NCI-H2029 (cell line): ENCODE data around the gene MTCH1.

Source experiments
- DNase-seq: peaks from one replicate; lab custom pipeline; 2025; lab: John Stamatoyannopoulos, UW

The MTCH1 gene, protein sequence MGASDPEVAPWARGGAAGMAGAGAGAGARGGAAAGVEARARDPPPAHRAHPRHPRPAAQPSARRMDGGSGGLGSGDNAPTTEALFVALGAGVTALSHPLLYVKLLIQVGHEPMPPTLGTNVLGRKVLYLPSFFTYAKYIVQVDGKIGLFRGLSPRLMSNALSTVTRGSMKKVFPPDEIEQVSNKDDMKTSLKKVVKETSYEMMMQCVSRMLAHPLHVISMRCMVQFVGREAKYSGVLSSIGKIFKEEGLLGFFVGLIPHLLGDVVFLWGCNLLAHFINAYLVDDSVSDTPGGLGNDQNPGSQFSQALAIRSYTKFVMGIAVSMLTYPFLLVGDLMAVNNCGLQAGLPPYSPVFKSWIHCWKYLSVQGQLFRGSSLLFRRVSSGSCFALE

DNA sequence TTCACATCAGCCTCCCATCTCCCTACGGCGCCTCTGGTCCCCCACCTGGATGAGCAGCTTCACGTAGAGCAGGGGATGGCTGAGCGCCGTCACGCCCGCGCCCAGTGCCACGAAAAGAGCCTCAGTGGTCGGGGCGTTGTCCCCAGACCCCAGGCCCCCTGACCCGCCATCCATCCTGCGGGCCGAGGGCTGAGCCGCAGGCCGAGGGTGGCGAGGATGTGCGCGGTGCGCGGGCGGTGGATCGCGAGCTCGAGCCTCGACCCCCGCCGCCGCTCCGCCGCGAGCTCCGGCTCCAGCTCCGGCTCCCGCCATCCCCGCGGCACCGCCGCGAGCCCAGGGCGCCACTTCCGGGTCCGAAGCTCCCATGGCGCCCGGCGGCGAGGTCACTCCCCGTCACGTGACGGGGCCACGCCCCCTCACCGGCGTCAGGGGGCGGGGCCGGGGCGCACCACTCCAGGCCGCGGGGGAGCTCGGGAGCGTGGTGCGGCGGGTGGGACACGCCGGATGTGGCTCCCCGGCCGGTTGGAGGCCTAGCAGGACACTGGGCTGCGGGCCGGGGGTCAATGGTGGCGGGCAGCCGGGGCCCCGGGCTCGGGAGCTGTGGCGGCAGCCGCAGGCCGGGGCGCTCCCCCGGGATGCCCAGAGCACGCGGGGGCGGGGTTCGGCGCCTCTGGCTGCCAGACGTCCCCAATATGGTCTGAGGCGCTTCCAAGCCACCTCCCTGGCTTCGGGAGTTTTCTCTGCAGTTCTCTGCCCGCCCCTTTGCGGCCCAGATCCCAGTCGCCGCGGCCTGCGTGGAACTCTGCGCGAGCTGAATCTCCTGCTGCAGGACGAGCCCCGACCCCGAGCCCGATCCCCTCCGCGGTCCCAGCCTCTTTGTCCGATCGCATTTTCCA lies at the start of gene MTCH1:
TSS of gene MTCH1 (minus strand) at position 389 of the 896 bp plus-strand sequence. CDS start at position 366, 23 bp downstream.
- DNase-seq, result peak; percentile 75

DNA sequence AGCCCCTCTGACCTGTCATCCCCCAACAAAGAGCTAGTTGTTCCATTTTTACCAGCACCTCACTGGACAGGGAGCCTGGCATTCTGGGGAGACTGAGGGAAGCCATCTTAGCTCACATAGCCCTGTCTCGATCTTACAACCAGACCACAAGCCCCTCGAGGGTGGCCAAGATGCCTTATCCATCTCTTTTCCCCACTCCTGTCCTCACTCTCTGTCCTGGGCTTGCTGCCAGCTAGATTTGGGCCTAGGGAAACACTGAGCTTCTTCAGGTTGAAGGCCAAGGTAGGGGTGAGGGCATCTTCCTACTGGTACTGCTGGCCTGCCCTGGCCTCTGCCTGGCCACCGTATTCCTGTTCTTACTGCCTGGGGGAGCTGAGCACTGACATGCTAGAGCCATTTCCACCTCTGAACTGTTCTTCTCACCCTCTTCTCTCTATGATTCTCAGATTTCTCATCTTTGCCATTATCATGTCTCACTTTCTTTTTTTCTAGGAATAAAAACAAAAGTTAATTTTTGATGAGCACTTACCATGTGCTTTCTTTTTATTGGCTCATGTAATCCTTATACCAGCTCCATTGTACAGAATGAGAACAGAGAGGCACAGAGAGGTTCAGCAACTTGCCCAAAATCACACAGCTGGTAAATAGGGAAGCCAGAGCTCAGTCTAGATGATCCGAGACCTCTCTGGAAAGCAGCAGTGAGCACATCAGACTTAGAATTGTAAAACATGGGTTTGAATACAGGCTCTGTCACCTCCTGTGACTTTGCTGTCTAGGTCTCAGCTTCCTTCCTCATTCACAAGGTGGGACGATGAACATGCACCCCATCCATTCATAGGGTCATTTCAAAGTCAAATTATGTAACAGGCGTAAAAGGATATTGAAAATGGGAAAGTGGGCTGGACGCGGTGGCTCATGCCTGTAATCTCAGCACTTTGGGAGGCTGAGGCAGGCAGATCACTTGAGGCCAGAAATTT lies 48.1 kb upstream of the MTCH1 start:
- no peak for DNase-seq

DNA sequence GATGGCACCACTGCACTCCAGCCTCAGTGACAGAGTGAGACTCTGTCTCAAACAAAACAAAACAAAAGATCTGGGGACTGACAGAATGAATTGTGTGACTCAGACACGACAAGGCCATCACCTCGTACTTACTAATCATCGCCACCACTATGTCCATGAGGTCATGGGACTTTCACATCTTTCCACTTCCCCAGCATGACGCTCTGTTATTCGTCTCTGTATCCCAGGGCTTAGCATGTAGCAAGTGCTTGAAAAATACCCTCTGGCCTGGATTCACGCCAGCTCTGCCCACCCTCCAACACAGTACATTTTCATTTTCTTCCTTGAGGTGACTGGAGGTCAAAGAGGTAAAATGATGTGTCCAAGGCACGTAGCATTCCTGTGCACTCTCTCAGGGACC lies 47.3 kb upstream of the MTCH1 start:
- DNase-seq, result no peak

DNA sequence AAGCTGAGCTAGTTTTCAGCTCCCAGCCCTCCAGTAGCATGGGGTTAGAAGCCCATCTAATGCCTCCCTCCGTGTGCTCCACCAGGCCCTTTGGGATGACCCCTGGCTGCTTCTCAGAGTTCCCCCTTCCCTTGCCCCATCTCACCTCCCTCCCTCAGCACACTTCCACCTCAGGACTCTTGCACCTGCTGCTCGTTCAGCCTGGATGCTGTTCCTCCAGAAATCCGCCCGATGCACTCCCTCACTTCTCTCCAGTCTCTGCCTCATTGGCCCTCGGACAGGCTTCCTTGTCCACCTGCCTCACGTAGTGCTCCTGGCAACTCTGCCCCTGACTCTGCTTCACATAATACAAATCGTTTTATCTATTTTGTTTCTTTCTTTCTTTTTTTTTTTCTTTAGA lies 46.2 kb upstream of the MTCH1 start:
- DNase-seq, result no peak

DNA sequence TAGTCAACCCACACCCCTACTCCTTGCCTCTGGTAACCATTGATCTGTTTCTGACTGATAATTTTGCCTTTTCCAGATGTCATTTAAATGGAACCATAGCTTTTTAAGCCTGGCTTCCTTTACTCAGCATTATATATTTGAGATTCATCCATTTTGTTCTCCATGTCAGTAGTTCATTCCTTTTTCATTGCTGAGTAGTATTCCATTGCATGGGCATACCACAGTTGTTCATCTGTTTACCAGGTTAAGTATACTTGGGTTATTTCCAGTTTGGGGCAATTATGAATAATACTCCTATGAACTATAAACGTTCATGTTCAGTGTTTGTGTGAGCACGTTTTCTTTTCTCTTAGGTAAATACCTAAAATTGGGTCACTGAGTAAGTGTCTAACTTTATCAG lies 44.6 kb upstream of the MTCH1 start:
- DNase-seq, result no peak

DNA sequence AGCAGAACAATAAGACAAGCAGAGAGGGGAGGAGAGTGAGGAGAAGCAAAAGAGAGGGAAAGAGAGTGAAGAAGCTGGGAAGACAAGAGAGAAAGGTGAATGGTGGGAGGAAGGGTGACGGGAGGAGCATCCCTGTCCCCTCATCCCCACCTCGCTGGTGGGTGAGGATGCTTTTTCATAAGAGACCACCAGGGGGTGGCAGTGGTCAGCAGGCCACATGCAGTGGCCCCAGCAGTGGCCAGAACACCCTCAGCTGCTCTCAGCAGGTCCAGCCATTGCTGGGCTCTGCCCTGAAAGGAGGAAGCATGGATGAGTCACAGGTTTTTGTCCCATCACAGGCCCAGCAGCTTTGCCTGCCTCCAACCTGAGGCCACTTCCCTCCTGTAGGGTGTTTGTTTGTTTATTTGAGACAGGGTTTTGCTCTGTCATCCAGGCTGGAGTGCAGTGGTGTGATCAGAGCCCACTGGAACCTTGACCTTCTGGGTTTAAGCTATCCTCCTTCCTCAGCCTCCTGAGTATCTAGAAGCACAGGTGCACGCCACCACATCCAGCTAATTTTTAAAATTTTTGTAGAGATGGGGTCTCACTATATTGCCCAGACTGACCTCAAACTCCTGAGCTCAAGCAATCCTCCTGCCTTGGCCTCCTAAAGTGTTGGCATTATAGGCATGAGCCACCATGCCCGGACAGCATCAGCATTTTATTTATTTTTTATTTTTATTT lies 43.4 kb upstream of the MTCH1 start:
- DNase-seq, result peak; percentile 46

DNA sequence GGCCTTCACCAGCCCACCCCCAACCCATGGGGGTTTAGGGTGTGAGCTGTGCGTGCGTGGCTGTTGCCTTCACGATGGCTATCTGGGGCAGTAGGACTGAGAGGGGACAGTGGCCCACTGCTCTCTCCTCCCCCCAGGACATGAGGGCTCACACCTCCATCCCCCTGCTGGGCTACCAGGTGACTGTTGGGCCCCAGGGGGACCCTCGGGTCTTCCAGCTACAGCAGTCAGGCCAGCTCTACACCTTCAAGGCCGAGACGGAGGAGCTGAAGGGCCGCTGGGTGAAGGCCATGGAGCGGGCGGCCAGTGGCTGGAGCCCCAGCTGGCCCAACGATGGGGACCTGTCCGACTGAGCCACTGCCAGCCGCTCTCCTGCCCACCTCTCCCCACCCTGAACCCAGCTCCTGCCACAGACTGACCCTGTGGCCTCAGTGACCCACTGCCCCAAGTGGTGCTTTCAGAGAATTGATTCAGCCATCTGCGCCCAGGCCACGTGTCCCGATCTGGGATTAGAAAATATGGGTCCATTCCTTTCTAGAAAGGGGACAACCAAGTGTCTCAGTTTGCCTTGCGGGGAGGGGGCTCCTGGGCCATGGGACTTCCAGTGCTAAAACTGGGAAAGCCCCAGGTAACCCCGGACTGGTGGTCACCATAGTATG lies 41.9 kb upstream of the MTCH1 start:
- DNase-seq, result no peak

DNA sequence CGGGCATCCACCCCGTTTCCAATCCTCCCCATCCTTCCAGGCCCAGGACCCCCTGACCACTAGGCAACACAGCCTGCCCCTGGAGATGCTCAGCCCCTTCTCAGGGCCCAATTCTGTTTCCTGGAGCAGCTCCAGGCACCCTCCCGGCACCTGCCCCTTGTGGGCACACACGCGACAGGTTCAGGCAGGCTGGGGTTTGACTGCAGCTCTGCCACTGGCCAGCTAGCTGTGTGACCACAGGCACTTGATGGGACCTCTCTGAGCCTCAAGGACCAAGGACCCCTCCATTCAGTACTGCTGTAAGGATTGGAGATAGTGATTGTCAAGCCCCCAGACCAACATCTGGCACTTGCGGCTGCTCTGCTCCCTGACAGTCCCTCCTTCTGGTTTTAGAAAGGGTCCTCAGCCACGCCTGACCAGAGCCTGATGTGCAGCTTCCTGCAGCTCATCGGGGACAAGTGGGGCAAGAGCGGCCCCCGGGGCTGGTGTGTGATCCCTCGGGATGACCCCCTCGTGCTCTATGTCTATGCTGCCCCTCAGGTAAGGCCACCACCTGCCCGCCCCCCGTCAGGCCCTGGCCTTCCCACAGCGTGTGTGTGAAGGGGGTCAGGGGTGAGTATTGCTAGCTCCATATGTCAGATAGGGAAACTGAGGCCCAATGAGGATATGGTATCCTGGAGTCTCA lies 41.2 kb upstream of the MTCH1 start:
- no peak for DNase-seq

DNA sequence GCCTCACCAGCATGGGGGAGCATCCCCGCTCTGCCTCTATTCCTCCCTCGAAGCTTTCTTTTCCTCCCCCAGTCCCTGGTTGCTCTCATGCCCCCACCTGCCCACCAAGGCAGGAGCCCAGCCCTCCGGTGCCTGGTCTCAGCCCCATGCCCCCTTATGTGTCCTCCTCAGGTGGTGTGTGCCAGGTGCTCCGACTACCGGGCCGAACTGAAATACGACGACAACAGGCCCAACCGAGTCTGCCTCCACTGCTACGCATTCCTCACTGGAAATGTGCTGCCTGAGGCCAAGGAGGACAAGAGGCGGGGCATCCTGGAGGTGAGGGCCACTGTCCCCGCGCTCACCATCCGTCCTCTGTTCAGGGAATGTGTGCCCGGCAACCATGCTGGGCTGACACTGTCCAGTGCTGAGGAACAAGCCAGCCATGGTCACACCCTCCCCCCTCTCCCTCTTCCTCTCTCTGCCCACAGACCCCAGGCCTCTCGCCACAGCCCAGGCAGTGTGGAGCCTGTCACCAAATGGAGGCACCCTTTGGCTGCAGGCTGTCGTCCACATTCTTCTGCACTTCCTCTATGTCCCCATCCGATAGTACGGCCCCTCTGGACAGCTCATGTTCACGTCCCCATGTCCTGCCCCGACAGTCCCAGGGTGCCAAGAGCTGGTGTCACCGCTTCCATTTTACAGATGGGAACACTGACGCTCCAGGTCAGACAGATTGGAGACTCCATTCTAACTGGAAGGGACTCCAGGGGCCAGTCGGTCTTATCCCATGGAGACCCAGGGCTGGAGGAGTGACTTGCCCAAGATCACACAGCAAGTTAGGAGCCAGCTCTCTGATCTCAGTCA lies 39.8 kb upstream of the MTCH1 start:
- no peak for DNase-seq

DNA sequence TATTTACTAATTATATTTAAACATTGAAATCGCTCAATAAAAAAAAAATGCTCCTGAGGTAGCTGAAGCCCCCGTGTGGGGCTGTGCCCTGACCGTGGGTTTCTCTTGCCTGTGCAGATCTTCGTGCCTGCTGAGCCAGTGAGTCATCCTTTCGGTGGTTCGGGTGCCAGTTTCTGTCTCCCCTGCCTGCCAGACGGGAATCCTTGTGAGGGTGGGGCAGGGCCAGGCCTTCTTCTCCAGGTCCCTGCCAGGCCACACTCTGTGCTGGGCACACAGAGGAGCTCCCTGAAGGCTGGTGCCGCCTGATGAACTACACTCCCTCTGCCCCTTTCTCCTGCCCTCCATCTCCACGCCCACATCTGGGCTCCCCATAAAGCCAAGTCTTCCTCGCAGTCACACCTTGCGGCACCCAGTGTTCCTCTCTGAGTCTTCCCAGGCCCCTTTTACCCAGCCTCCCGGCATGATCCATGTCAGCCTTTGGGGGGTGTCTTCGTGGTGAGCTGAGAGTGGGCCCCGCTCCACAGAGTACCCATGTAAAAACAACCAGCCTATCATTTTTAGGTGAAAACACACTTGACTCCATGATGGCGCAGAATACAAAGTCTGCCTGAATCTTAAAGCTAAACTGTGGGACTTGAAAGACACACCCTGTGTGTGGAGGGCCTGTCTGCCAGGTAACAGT lies 38.8 kb upstream of the MTCH1 start:
- DNase-seq, result no peak

DNA sequence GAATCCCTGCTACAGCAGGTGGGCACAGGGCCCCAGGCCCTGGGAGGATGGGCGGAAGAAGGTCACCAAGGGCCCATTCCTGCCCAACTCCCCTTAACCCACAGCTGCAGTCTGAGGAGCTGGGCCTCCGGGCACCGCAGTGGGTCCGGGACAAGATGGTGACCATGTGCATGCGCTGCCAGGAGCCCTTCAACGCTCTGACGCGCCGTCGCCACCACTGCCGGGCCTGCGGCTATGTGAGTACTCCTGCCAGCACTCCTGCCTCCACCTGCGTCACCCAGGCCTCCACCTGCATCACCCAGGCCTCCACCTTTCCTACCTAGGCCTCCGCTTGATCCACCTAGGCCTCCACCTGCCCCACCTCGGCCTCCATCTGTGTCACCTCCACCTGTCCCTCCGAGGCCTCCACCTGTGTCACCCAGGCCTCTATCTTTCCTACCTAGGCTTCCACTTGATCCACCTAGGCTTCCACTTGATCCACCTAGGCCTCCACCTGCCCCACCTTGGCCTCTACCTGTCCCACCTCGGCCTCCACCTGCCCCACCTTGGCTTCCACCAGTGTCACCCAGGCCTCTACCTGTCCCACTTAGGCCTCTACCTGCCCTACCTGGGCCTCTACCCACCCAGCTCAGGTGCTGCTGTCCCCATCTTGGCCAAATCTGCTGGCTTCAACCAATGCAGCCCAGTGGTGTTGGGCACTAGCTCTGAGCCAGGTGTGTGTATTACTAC lies 36.3 kb upstream of the MTCH1 start:
- no peak for DNase-seq

DNA sequence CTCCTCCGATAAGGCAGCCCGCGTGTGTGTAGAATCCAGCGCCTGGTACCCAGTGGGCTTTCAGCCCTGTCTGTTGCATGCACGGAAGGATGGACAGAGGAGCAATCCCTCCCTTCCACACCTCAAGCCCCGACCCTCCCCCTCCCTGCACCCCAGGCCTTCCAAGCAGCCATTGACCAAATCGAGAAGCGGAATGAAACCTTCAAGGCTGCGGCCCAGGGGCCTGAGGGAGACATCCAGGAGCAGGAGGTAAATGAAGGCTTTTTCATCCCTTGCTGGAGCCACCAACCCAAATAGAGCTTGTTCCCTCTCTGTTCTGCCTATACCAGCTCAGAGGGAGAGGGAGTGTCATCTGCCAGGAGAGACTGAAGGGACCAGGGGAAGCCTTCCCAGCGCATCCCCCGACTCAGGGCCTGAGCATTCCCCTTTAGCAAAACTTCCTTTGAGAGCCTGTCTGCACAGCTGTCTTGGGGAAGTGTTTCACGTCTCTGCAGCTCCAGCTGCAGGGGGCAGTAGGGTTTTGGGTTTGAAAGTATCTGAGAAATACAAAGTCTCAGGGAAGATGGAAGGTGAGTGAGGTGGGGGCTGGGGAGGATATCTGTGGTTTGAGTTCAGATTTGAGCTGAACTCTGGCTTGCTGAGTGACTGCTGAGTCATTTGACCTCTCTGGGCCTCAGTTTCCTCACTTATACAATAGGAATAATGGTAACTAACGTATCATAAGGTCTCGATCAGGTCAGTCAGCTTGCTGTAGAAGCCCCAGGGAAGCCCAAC lies 35.5 kb upstream of the MTCH1 start:
- DNase-seq, result no peak

DNA sequence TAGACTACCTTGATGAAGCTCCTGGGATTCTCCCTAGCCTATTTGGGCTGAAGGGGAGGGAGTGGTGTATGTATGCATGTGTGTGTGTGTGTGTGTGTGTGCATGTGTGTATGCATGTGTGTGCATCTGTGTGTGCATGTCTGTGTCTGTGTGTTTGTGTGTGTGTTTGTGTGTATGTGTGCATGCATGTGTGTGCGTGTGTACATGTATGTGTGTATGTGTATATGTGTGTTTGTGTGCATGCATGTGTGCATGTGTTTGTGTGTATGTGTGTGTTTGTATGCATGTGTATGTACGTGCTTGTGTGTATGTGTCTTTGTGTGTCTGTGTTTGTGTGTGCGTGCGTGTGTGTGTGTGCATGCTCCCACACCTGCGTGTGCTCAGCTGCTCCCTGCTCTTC lies 34.8 kb upstream of the MTCH1 start:
- DNase-seq, result no peak

DNA sequence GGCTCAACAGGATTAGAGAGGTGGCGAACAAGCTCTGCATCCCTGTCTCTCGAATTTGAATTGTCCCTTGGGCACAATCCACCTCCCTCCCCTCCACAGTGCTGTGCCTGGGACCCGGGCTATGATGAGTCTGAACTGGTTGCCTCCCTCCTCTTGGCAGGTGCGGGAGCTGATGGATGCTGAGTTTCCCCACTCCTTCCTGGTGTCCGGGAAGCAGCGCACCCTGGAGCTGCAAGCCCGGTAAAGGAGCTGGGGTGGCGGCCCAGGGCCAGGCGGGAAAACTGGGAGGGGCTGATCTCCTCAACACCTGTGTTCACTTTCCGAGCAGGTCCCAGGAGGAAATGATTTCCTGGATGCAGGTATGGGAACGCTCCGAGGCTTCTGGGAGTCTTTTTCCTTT lies 34.4 kb upstream of the MTCH1 start:
- peak; percentile 40 for DNase-seq

DNA sequence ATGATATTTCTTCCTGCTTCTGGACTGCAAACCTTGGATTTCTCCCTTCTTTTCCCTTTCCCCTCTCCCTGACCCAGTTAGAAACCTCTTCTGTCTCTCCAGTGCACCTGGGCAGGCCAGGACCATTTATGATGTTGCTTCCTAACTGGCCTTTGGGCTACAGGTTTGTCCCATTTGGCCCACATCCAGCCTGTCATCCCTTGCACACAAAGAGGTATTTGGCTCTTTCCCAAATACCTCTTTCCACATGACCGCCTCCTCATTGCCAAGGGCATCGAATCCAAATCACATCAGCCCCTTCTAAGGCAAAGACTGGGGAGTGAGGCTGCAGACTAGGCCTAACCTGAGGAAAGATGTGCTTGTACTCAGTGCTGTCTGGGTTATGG lies 33.1 kb upstream of the MTCH1 start:
- peak; percentile 93 for DNase-seq

DNA sequence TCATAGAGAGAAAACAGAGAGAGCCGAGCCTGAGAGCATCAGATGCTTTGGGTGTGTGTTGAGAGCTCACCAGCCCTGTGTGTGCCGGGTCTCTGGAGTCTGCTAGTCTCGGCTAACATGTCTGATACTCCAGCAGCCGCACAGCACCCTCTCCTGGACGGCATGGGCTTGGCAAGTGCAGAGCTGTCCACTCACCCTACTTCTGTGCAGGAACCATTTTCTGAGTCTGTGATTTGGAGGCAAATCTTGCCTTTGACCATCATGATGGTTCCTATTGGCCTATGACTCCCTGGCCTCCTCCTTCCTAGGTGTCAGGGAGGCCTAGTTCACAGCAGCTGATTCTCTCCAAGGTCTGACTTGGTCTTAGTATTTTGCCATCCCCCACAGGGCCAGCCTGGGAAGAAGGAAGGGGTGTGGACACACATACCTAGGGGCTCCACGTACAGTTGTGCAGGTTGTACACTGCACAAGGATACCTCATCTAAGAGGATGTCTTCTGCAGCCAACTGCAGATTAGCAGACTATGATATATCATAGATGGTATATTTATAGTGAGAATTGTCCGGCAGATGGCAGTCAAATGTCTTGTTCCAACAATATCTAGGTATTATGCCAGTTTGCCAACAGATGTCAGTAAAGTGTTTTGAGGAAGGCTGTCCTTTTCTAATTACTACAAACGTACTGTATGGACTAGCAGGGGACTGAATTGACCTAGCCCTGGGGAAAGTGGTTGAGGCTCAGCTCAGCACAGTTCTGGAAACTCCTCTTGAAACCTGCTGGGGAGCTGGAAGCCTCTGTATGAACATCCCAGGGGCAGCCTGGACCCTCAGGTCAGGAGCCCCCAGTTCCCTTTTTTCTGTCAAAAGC lies 32.4 kb upstream of the MTCH1 start:
- DNase-seq, result peak; percentile 88
